GM10847 (cell line): ENCODE data around the gene PRELP.

ENCODE experiments used
- POLR2A ChIP-seq: IDR thresholded peaks from 2 replicates; pipeline ENCODE4 v1.6.1; 2011; ENCODE audit not compliant: insufficient read length; ENCODE audit errors: extremely low read depth

The PRELP gene

DNA sequence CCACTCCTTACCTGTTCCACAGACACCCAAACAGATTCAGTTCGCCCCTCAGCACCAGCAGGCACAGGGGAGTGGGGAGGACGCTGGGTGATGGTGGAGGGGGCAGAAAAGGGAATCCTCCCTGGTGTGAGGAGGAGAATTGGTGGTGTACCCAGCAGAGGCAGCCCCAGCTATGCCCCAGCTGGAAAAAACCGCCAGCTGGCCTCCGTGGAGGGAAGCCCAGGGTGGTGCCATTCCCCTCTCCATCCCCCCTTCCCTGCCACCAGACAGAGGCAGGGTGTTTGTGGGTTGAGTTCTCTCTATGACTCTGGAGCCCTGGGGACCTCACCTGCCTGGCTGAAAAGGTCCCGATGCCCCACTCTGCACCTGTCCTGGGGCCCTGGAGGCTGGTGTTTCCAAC, 46.2 kb downstream of the PRELP start:
- TF ChIP-seq POLR2A: no peak

DNA sequence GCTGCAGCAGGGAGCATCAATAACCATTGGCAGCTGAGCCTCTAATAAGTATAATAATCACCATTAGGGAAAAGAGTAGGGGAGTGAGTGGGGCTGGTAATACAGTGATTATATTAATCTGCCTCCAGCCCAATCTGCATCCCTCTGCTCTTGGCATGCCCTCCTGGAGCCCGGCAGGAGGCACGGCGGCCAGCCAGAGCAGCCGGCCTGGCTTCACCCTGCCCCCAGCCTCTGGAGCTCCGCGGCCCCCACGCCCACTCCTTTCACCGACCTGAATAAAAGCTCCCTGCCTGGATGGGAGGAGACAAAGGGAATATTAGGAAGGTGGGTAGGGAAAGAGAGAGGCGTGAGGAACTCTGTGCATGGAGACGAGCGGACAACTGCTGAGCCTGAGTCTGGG, 46.6 kb downstream of the PRELP start:
- no peak for TF ChIP-seq POLR2A

DNA sequence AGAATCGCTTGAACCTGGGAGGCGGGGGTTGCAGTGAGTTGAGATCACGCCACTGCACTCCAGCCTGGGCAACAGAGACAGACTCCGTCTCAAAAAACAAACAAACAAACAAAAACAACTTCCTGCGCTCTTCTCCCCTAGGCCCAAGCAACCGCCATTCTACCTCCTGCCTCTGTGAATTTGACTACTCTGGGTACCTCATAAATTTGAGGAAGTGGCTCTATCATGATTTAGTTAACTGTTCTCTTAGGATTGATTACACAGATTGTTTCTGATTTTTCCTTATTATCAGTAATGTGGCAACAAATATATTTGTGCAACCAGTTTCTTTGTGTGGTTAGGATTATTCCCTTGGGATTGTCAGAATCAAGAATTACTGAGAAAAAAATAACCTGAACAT, 48.1 kb downstream of the PRELP start:
- TF ChIP-seq POLR2A: no peak

DNA sequence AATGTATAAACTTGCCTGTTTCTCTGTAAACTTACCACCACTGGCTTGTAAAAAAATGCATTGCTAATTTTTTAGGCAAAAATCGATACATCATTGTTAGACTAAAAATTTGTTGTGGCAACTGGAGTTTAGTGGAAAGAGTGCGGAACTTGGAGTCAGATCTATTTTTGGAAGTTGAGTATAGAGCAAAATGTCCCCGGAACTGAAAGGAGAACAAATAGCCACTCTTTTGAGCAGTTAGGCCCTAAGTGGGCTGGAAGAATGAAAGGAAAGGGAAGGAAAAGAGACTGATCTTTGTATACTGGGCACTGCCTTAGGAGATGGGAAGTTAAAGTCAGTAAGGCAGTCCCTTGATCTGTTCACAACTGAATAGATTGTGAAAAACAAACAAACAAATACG, 48.5 kb downstream of the PRELP start:
- no peak for TF ChIP-seq POLR2A

DNA sequence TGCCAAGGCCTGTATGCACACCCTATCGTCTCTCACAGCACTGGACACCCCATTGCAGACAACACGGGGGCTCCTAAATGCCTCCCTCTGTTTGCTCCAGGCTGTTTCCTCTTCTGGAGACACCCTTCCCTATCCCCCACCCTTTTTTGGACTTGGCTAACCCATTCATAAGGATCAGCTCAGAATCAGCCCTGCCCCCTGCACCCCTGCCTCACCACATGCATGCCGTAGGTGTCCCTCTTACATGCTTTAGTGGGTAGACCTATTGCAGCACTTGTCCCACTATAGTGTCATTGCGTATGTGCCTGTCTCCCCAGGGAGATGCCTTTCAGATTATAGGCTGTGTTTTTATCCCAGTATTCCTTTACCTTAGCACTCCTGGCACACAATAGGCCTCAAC, 49.2 kb downstream of the PRELP start:
- no peak for TF ChIP-seq POLR2A

DNA sequence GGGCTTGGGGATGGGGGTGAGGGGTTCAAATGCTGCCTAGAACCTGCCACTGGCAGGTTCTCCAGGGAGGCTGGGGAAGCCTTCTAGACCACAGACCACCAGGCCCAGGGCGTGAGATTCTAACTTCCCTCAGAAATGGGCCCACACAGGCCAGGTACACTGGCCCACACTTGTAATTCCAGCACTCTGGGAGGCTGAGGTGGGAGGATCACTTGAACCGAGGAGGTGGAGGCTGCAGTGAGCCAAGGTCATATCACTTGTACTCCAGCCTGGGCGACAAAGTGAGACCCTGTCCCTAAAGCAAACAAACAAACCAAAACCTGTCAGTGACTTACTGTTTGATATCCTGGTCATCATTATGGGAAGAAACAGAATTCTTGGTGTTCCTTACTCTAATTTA, 50.1 kb downstream of the PRELP start:
- no peak for TF ChIP-seq POLR2A

DNA sequence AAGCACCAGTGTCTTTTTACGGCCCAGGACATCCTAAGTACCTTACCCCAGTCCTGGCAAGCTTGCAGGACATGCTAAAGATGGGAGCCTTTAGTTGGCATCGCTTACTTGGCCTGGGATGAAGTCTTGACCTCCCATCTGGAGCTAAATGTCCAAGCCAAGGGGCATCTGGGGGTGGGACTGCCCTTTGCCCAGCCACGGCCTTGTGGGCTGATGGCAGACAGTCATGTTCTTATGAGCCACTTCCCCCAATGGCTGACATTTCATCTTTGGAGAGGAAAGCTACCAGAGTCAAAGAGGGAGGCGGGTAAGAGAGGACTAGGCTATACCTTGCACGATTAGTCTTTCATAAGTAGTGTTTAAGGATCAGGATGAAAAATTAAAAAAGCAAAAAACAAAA, 50.5 kb downstream of the PRELP start:
- TF ChIP-seq POLR2A: no peak

DNA sequence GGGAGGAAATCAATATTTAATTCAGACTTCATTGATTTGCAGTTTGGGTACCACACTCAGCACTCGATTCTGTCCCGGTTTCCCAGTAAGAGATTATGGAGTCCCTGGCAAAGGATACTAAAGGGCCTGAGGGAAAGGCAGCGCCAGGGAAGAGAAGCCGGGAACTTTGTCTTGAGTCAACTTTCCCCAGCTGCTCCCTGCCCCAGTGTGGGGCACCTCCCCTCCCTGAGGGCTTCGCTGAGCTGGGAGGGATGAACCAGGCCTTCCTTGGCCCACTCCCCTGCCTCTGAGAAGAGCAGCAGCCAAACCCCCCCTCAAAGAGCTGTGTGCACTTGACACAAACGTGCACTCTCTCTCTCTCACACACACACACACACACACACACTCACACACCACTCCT, 51.0 kb downstream of the PRELP start:
- no peak for TF ChIP-seq POLR2A

DNA sequence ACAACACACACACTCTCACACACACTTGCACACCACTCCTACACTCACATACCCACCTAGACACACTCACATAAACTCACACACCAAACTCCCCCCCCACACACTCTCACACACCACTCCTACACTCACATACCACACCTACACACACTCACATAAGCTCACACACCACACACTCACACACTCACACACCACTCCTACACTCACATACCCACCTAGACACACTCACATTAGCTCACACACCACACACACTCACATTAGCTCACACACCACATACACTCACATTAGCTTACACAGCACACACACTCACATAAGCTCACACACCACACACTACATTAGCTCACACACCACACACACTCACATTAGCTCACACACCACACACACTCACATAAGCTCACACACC, 51.4 kb downstream of the PRELP start:
- TF ChIP-seq POLR2A: no peak

DNA sequence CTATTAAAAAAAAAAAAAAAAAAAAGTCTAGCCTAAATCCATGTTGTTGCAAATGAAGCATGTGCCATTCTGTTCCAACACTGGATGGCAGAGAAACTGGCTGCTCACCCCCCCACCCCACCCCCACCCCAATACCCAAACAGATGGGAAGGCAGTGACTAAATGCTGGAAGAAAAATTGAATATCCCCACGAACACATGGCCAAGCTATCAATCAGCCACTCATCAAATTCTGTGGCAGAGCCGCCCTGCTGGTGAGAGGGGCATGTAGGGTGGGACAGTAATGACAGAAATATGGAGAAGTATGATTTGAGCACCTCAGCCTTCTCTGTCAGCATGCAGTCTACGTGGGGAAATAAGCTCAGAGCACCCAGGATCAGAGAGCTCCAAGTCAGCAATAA, 52.5 kb downstream of the PRELP start:
- TF ChIP-seq POLR2A: no peak

DNA sequence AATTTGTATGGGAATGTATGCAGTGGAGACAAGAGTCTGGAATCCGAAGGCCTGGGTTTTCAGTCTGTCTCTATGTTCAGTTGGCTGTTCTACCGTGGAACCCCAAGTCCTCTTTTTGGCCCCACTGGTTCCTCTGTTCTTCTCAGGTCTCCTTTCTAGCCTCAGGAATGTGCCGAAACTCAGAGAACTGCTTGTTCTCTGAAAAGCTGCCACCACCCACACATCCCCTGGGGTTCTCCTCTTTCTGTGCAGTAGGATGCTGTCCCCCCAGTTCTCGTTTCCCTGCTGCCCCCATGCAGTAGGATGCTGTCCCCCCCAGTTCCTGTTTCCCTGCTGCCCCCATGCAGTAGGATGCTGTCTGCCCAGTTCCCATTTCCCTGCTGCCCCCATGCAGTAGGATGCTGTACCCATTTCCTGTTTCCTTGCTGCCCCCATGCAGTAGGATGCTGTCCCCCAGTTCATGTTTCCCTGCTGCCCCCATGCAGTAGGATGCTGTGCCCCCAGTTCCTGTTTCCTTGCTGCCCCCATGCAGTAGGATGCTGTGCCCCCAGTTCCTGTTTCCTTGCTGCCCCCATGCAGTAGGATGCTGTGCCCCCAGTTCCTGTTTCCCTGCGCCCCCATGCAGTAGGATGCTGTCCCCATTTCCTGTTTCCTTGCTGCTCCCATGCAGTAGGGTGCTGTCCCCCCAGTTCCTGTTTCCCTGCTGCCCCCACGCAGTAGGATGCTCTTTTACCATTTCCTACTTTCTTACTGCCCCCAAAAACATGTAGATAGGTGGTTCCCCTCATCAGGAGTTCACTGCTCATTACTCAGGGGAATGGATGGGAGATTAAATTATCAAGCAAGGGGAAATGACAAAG, 53.6 kb downstream of the PRELP start:
- TF ChIP-seq POLR2A: no peak

DNA sequence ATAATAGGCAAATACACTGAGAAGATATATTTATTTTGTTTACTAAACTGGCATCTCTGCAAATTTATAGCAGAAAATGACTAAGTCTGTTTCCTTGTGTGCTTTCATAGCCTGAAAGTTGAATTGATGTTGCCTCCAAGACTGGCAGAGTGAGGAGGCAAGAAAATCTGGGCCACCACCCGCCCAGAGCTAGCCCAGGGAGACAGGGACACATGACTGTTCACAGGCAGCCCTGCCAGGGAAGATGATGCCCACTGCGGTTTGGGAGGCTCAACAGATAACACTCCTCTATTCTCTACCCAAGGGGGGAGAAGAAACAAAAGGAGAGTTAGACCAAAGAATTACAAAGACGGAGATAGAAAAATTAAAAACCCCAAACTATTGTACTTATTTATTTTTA, 55.5 kb downstream of the PRELP start:
- TF ChIP-seq POLR2A: no peak

DNA sequence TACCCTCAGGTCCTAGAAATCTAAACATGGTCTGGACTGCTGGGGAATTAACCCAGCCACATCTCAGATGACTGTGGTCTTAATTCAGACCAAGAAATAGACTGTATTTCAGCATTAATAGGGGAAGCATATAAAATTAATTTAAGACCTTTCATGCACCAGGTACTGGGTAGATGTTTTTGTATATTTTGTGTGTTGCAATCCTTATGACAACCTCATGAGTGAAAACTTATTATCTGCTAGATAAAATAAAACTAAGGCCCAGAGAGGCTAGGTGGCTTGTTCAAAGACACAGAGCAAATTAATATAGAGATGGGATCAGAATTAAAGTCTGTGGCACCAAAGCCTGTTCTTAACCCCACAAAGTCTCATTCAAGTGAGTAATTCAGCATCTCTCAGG, 58.4 kb downstream of the PRELP start:
- no peak for TF ChIP-seq POLR2A

DNA sequence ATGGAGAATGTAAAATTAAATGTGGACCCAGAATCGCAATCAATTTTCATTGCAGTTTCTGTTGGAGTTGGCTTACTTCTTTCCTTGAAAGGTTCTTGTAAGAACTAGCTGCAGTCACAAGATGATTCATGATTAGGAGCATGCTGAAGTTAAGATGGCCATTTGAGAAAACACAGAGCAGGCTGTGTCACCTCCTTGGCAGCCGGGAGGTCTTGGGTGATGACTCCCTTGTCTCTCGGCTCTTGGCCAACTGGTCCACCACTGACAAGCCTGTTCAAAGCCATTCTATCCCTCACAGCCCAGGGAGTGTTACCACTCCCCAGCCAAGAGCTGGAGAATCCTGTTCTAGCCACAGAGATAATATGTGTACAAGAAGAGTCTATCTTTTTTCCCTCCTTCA, 58.9 kb downstream of the PRELP start:
- no peak for TF ChIP-seq POLR2A

DNA sequence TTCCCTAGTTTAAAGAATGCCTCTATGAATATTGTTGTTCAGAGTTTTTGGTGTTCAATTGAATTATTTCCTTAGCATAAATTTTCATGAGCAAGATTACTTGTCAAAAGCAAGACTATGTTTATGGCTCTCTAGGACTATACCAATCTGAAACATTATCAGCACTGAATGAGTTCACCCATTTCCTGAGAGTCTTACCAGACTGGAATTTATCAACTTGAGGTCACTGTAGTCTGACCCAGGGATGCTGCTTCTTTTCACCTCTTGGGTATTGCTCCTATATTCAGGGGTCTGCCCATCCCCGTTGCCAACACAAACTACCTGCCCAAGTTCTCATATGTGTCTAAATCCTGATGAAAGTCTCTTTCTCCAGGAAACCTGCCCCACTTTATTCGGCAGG, 61.0 kb downstream of the PRELP start:
- no peak for TF ChIP-seq POLR2A

DNA sequence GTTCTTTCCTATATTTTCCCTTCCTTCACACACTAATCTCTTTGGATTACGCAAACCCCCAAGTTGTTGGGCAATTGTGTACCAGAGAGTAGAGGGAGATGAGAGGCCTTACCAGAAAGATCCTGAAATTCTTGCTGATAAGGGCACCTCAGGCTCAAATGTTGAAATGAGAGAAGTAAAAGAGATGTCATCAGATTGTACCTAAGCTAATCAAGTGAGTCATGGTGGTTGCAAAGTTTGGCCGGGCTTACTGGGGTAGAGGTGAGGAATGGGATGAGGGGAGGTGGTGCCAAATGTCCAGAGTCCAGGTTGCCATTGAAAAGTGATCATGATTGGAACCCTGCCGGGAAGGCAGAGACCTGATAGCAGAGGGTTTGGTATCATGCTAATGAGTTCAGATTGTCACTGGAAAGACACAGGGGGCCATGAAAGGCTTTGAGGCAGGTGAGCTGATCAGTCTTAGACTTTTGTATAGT, 61.4 kb downstream of the PRELP start:
- TF ChIP-seq POLR2A: no peak

DNA sequence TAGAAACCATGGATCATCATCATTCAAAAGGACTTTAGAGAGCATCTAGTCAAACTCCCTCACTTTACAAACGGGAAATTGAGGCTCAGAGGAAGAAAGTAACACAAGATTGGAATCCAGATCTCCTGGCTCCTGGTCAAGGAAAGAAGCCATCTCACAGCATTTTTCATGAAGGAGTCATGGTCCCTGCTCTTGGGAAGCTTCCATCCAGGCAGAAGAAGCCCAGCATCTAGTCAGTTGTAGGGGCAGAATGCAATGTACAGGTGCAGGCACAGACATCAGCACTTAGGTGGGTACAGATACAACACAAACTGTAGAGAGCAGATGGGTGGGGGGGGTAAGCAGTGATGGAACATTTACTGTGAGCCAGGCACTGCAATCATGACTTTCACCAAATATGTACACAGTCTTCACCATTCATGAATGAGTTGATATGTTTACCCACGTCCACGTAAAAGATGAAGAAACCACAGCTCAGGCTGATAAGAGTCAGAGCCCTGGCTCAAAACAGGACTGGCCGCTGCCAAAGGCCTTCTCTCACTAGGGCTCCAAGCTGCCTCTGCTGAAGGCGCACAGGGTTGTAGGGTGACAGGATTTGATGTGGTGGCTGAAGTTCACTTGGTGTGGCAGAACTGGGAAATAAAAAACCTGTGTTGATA, 62.3 kb downstream of the PRELP start:
- no peak for TF ChIP-seq POLR2A

DNA sequence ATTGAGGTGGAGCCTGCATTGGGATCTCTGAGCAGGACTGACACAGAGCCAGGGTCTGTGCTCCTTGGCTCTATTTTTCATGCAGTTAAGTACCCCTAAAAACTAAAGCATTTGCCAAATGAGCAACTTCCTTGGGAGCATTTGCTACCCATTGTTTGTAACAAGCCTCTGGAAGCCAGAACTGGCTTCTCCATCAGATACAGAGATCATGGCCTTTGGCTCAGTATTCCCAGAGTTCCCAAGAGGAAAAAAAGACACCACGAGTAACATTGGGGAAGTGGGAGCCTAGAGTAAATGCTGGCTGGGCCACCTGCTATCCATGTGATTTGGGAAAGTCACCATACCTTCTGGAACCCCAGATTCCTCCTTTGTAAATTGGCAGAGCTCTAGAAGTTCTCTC, 63.1 kb downstream of the PRELP start:
- no peak for TF ChIP-seq POLR2A
